Fibroblast of mammary gland (primary cell): ENCODE measurements around the gene DNAJC7.

Experiments used
- DNase-seq: peaks from one replicate; pipeline ENCODE4 v3.0.0-alpha.2; 2010; ENCODE audit warnings: low read depth
- H3K4me3 ChIP-seq: 2 replicates; pipeline ENCODE4 v1.5.1; 2011; ENCODE audit warnings: low read depth, mild to moderate bottlenecking, low read length, moderate library complexity; ENCODE audit not compliant: control insufficient read depth
- TF ChIP-seq, protein P1 (sequence below): conservative IDR thresholded peaks from 2 replicates; pipeline ENCODE4 v1.5.1; 2011; ENCODE audit warnings: low read depth, low read length, inconsistent platforms; ENCODE audit not compliant: control insufficient read depth, insufficient read depth

DNAJC7 gene

DNA sequence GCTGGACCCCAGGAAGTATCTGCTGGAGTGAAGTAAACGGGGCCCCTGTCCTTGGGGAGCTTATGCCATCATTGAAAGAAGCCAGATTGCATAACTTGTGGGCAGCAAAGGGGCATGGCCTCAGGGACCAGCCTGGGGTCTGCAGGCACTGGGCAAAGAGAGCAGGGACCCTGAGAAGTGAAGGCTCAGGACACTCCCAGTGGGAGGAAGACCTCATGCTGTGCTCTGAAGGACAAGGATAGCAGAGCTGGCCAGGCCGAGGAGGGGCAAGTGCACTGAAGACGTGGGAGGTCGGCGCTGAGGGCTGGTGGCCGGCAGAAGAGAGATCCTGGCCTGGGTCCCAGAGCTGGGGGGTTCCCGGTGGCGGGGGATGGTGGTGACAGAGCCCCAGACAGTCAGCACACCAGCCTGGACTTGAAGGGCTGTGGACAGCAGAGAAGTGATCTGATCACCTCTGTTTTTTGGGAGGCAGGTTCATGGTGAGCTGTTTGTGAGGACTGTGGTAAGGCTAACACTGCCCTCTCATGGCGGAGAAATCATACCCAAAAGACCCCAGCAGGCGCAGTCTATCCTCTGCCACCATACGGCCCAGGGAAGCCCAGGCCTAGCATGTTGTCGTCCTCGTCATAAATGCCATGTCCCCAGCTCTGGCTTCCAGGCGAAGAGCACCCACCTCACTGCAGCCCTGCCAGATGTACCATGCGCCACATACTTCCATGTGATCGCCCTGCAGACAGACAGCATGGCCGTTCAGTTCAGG is 57.7 kb downstream of the DNAJC7 start:
- peak; percentile 69 for DNase-seq
- H3K4me3 ChIP-seq = no peak overlapping the region
- TF ChIP-seq, protein P1, sequence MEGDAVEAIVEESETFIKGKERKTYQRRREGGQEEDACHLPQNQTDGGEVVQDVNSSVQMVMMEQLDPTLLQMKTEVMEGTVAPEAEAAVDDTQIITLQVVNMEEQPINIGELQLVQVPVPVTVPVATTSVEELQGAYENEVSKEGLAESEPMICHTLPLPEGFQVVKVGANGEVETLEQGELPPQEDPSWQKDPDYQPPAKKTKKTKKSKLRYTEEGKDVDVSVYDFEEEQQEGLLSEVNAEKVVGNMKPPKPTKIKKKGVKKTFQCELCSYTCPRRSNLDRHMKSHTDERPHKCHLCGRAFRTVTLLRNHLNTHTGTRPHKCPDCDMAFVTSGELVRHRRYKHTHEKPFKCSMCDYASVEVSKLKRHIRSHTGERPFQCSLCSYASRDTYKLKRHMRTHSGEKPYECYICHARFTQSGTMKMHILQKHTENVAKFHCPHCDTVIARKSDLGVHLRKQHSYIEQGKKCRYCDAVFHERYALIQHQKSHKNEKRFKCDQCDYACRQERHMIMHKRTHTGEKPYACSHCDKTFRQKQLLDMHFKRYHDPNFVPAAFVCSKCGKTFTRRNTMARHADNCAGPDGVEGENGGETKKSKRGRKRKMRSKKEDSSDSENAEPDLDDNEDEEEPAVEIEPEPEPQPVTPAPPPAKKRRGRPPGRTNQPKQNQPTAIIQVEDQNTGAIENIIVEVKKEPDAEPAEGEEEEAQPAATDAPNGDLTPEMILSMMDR = peak; percentile 65

DNA sequence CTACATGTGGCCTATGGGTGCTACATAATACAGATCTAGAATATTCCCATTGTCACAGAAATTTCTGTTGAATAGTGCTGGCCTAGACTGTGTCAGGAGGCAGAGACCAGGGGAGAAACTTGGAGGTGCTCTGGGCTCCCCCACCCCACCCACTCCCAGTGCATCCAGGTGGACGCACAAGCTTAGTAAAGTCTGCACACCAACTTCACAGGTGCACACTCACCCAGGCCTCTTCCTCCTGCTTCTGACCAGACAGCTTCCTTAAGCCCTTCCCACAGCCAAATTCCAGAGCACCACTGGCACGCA is 58.3 kb downstream of the DNAJC7 start:
- TF ChIP-seq, protein P1 = no peak
- no peak overlapping the region for H3K4me3 ChIP-seq
- DNase-seq = no peak

DNA sequence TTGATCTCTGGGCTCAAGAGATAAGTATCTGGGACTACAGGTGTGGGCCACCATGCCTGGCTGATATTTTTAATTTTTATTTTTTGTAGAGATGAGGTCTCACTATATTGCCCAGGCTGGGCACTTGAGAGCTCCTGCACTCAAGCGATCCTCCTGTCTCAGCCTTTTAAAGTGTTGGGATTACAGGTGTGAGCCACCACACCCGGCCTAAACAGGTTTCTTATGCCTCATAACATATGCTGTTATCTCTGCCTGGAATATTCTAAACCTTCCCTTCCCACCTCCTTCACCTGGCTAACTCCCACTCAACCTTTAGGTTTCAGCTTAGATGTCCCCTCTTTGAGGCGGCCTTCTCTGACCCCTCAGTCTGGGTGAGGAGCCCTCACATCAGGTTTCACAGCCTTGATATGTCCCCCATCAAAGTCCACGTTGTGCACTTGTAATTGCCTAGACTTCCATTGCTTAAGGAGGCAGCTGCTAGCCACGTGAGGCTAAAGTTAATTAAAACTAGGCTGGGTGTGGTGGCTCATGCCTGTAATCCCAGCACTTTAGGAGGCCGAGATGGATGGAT is 59.3 kb downstream of the DNAJC7 start:
- TF ChIP-seq, protein P1 = no peak
- DNase-seq = no peak
- no peak overlapping the region for H3K4me3 ChIP-seq

DNA sequence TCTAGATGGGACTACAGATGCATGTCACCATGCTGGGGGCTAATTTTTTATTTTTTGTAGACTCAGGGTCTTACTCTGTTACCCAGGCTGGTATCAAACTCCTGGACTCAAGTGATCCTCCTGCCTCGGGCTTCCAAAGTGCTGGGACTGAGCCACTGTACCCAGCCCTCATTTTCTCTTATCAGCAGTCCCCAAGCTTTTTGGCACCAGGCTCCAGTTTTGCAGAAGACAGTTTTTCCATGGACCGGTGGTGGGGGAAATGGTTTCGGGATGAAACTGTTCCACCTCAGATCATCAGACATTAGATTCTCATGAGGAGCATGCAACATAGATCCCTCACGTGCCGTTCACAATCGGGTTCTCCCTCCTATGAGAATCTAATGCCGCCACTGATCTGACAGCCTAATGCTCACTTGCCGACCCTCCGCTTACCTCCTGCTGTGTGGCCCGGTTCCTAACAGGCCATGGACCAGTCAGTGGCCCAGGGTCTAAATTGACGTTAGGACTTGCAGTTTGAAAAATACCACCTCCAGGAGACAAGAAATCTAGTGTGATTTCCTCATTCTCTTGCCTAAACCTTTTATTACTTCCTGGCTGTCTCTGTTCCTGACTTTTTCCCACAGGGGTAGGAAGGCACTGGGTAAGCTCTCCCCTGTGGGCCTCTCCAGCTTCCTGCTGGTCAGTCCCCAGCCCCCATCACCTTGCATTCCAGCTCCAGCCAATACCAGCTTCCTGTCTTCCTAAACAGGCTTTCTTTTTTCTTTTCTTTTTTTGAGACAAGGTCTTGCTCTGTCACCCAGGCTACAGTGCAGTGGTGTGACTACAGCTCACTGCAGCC is 60.0 kb downstream of the DNAJC7 start:
- no peak for DNase-seq
- no peak overlapping the region for H3K4me3 ChIP-seq
- TF ChIP-seq, protein P1 = no peak

DNA sequence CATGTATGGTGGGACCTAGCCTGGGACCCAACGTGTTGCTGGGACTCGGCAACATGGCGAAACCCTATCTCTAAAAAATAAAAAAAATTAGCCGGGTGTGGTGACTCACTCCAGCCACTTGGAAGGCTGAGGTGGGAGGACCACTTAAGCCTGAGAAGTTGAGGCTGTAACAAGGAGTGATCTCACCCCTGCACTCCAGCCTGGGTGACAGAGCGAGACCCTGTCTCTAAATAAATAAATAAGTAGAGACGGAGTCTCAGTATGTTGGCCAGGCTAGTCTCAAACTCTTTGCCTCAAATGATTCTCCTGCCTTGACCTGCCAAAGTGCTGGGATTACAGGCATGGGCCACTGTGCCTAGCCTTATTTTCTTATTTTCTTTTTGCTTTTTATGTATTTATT is 60.7 kb downstream of the DNAJC7 start:
- TF ChIP-seq, protein P1 = no peak
- no peak for DNase-seq
- no peak overlapping the region for H3K4me3 ChIP-seq

DNA sequence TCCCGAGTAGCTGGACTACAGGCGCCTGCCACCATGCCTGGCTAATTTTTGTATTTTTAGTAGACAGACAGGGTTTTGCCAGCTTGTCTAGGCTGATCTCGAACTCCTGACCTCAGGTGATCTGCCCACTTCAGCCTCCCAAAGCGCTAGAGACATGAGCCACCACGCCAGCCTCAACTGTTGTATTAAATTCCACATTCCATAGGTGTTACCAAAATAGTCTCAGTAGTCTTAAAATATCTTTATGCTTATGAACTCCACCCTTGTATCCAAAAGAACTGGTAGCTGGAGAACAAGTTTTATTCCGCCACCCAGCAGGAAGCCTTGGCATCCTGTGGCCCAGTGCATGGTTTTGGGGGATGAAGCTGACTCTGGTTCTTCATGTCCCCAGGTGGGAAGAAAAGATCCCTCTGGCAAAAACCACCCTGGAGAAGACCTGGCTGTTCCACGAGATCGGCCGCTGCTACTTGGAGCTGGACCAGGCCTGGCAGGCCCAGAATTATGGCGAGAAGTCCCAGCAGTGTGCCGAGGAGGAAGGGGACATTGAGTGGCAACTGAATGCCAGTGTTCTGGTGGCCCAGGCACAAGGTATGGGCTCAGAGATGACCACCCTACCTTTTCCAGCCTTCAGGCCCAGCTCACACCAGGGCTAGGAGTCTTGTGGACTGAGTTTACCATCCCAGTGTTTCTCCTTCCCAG is 68.3 kb downstream of the DNAJC7 start:
- no peak overlapping the region for H3K4me3 ChIP-seq
- TF ChIP-seq, protein P1 = no peak
- DNase-seq = no peak
